GM12874 (cell line): Measurements from ENCODE around the gene TMED8.

Source experiments
- CTCF ChIP-seq: IDR thresholded peaks from 2 replicates; pipeline ENCODE4 v1.5.1; 2011; ENCODE audit warnings: low read depth, mild to moderate bottlenecking, control low read depth, low read length, moderate library complexity; ENCODE audit not compliant: insufficient read depth

Gene TMED8

DNA sequence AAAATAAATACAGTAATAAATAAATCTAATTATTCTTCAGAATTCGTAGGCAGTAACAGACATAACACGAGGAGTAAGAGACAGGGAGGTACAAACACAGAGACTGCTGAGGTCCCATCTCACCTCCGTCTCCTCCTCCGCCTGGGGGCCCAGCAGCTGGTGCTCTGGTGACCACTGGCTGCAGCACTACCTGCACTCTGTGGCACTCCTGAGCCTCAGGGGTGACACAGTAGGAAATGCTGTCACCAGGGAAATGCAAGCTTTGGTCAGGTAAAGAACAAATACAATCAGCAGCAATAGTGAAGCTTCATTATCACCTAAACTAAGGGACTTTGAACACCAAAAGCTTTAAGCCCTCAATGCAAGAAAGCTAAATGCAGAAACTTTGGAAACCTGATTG lies 36.5 kb downstream of the TMED8 start:
- TF ChIP-seq CTCF = no peak

DNA sequence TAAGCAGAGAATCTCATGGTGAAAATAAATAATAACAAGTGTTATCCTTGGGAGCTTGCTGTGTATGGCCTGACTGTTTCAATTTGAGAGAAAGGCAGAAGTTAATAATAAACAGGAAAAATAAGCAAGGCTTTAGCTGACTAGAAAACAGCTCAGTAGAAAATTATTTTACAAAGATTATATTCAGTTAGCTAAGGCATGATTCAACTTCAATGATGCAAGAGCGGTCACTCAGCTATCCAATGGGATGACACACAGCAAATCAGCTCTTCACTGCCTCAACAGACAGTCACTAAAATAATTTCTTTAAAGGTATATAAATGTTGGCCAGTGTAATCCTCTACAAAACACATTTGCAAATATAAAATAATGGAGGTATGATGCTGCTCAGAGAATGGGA lies 37.5 kb downstream of the TMED8 start:
- no peak for TF ChIP-seq CTCF

GRCh38 chr14:77338302-77338701 lies 38.6 kb downstream of the TMED8 start:
- no peak for TF ChIP-seq CTCF

DNA sequence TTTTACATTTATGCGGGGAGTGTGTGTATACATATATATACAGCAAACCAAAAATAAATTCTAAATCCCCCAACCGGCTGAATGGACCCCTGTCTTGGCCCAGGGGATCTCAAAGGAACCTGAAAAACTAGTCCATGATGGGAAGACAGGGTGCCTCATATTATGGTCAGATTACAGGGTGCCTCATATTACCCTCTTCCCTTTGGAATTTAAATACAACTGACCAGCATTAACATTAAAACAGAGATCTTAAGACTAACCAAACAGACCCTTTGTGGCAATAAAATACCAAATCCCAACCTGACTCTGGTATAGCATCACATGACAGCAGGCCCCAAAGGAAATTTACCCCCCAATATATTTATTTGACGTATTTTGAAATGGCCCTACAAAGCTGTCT lies 39.0 kb downstream of the TMED8 start:
- TF ChIP-seq CTCF = no peak

- TF ChIP-seq CTCF = no peak
These were observed 41.3 kb downstream of the TMED8 start for GRCh38 chr14:77335576-77335975.

DNA sequence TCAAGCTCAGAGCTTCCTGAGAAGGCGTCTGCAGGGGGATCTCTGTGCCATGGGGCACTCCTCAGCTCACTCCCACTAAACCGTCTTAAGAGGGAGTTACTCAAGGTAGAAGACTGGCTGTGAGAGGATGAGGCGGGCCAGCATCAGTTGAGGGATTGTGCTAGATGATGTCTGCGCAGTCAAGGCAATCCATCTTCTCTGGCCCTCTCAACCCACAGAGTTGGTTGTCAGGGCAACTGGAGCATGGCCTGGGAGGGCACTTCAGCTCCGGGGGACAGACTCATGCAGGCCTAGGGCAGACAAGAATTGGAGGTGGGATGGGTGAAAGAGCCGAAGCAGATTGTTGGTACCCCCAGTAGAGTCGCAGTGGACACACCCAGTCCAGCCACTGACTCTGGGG lies 47.0 kb downstream of the TMED8 start:
- no peak for TF ChIP-seq CTCF

DNA sequence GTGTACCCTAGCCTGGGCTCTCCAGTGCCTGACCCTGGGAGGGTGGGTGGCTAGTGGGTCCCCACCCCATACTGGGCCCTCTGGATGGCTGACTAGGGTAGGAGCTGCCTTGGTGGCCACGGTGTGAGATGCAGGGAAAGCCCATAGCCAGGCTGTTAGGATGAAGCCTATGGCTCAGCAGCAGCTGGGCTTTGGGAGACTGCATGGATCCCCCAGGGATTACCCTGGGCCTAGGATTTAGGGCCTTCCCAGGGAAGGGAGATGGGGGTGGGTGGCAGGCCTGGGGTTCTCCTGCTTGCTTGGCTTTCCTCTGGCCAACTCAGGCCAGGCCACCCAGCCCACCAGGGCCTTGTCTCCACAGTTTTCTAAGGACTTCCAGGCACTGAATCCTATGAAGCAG lies 49.8 kb downstream of the TMED8 start:
- TF ChIP-seq CTCF = no peak

GRCh38 chr14:77325746-77326094 lies 51.2 kb downstream of the TMED8 start:
- TF ChIP-seq CTCF = no peak
